Endothelial cell of umbilical vein (primary cell): ENCODE measurements around the gene B9D2. TPM values are rescaled to one million over a fixed set of nuclear protein-coding genes. Genes with fewer than 3 reads are reported as not detected.

Source experiments
- BruUV-seq: library from RNA; stranded (reverse); fragments of 400-500 nt; replicated peaks from 2 replicates; lab custom pipeline; 2021; lab: Mats Ljungman, UMichigan
- CTCF ChIA-PET: fragments of 300-600, 350-600 bp; sonication (Branson Sonifier 250); formaldehyde crosslinking; loops from one replicate; lab custom pipeline; 2021; ENCODE audit warnings: antibody characterized with exemption, inconsistent platforms; lab: Charles Lee
- POLR2A ChIA-PET: fragments of 300-600, 350-600 bp; sonication (Branson Sonifier 250); formaldehyde crosslinking; loops from one replicate; lab custom pipeline; 2021; ENCODE audit warnings: antibody characterized with exemption, inconsistent platforms; lab: Charles Lee
- DNase-seq: peaks from one replicate; pipeline ENCODE4 v3.0.0-alpha.2; 2011; ENCODE audit warnings: low read depth, low spot score
- FAIRE-seq: peaks from 2 replicates; lab custom pipeline; 2011; peaks lifted over from hg19 to GRCh38; lab: Jason Lieb, UNC
- H2AFZ ChIP-seq: 2 replicates; pipeline ENCODE4 v1.6.0; 2012; ENCODE audit warnings: low read depth, low read length, control low read depth, inconsistent platforms
- H3K27ac ChIP-seq: 2 replicates; pipeline ENCODE4 v1.5.1; 2011; ENCODE audit warnings: low read depth, mild to moderate bottlenecking, control low read depth, low read length, moderate library complexity; ENCODE audit not compliant: insufficient read depth
- H3K27me3 ChIP-seq, 2 experiments: 2 replicates each; pipeline versions ENCODE4 v1.6.0 to v1.6.1; 2011; ENCODE audit warnings: low read length in 2 of 2, mixed read lengths in 1 of 2; ENCODE audit not compliant: control insufficient read depth in 2 of 2, insufficient read depth in 2 of 2
- H3K36me3 ChIP-seq, 2 experiments: 2 replicates in 1 of 2; 3 replicates in 1 of 2; pipeline ENCODE4 v1.5.1; 2011; ENCODE audit warnings: low read length in 2 of 2, mild to moderate bottlenecking in 1 of 2, moderate library complexity in 1 of 2; ENCODE audit not compliant: control insufficient read depth in 2 of 2, insufficient read depth in 2 of 2; ENCODE audit errors: extremely low read depth in 1 of 2
- H3K4me1 ChIP-seq: 3 replicates; pipeline ENCODE4 v1.5.1; 2011; ENCODE audit warnings: mild to moderate bottlenecking, low read length; ENCODE audit not compliant: control insufficient read depth, insufficient read depth; ENCODE audit errors: extremely low read depth
- H3K4me2 ChIP-seq: 2 replicates; pipeline ENCODE4 v1.6.1; 2011; ENCODE audit warnings: low read length, control low read depth, mixed read lengths; ENCODE audit not compliant: insufficient read depth
- H3K4me3 ChIP-seq, 3 experiments: fragments of 200-600 bp in 1 of 3; sonication (generic), shearing (Covaris generic) in 1 of 3; replicated peaks in 1 of 3; 2 replicates each; pipeline ENCODE4 v1.5.1; 2011 to 2016; ENCODE audit warnings: control low read depth in 3 of 3, low read length in 3 of 3, mild to moderate bottlenecking in 2 of 3, inconsistent platforms in 1 of 3, low read depth in 1 of 3, moderate library complexity in 1 of 3; ENCODE audit not compliant: insufficient read depth in 1 of 3
- H3K79me2 ChIP-seq: 2 replicates; pipeline ENCODE4 v1.6.0; 2012; ENCODE audit warnings: low read length, inconsistent platforms; ENCODE audit not compliant: control insufficient read depth, insufficient read depth
- H3K9ac ChIP-seq: replicated peaks from 2 replicates; pipeline ENCODE3; 2011; ENCODE audit warnings: low read length, control low read depth; ENCODE audit not compliant: insufficient read depth; ENCODE audit errors: extremely low read depth
- H3K9me1 ChIP-seq: replicated peaks from 3 replicates; pipeline ENCODE4 v1.6.0; 2011; ENCODE audit warnings: mild to moderate bottlenecking, low read length; ENCODE audit not compliant: control insufficient read depth, insufficient read depth; ENCODE audit errors: extremely low read depth
- H3K9me3 ChIP-seq: replicated peaks from 2 replicates; pipeline ENCODE4 v1.5.1; 2012; ENCODE audit warnings: low read length, inconsistent platforms; ENCODE audit not compliant: control insufficient read depth, insufficient read depth
- H4K20me1 ChIP-seq: replicated peaks from 2 replicates; pipeline ENCODE3; 2011; ENCODE audit warnings: mild to moderate bottlenecking, low read length; ENCODE audit not compliant: control insufficient read depth, insufficient read depth; ENCODE audit errors: extremely low read depth
- MAX ChIP-seq: IDR thresholded peaks from 2 replicates; pipeline ENCODE4 v1.6.1; 2011; ENCODE audit not compliant: insufficient read depth, insufficient read length
- MYC ChIP-seq: IDR thresholded peaks from one replicate; pipeline ENCODE4 v1.6.1; 2011; ENCODE audit warnings: mild to moderate bottlenecking, low read depth, low read length
- dilution Hi-C: fragments of 300-500 bp; cut with MboI; formaldehyde crosslinking; loops from one replicate; pipeline ENCODE4 v1.15.0; 2019; ENCODE audit warnings: low sequenced_read_pairs; ENCODE audit not compliant: extremely low pct_ligation_motif_present
- intact Hi-C: fragments of 100-400 bp; cut with micrococcal nuclease; formaldehyde crosslinking; loops from one replicate; pipeline ENCODE4 v1.10.0; 2022
- polyA plus RNA-seq, 4 experiments: library from polyadenylated mRNA; depleted of rRNA in 3 of 4; stranded (reverse) in 3 of 4; unstranded in 1 of 4; fragments of >200 nt; gene quantifications; 2 replicates each; pipeline versions ENCODE4 v1.2.1 to v1.2.3, GENCODE V29; 2011 to 2012; ENCODE audit warnings: missing spikeins in 1 of 4
- total RNA-seq: library from RNA; stranded (reverse); gene quantifications from 2 replicates; pipeline ENCODE4 v1.2.3, GENCODE V29; 2021

The B9D2 gene
- total and polyA plus RNA-seq, 2 donors (not counting 3 experiments of a cell fraction or from before 2014, with no cell fraction given) = 12.2 to 23.9 TPM

- no peaks in the 10 kb centered on the region for H3K27me3 ChIP-seq
- TF ChIP-seq MAX (no peak), MYC (no peak)
- no peak overlapping the region for H3K27ac ChIP-seq
- CTCF ChIA-PET = interaction anchor here (1.2 to 3.2 kb wide), 4 partner anchors 17 to 101 kb away, joined by 3 to 11 read pairs (median 8); no protein-coding TSS in a partner anchor
- H3K9me3 ChIP-seq = no peaks in the 10 kb centered on the region
- H3K4me1 ChIP-seq = peaks cover 35% of the 10 kb centered on the region
- intact Hi-C loops (loop anchor here (5.0 kb wide), 4 partner anchors 83 to 267 kb away; no protein-coding TSS in a partner anchor), dilution Hi-C loops (no loop called here)
- BruUV-seq = no TSS peak
- H2AFZ ChIP-seq = no peak overlapping the region
- no peak overlapping the region for H3K4me3 ChIP-seq
- DNase-seq (no peak), FAIRE-seq (peak; percentile 44)
- H3K36me3 ChIP-seq = peaks cover 31 to 54% of the 10 kb centered on the region in 2 experiments
- H3K9me1 ChIP-seq = no peaks in the 10 kb centered on the region
- H3K4me2 ChIP-seq = no peak overlapping the region
- no peaks in the 10 kb centered on the region for H4K20me1 ChIP-seq
- POLR2A ChIA-PET = no interaction called here
- H3K79me2 ChIP-seq = peaks cover 3% of the 10 kb centered on the region
- H3K9ac ChIP-seq = no peak overlapping the region
These were observed 59.1 kb downstream of the B9D2 start for GRCh38 chr19:41304706-41305483.

Other genes with a start within 250 kb of the B9D2 start
- gene CYP2F1, start 249.7 kb downstream of the B9D2 start, total RNA-seq = not detected in 2 replicates
- not detected in 2 replicates for gene CYP2F1, start 249.7 kb downstream of the B9D2 start, polyA plus RNA-seq
- 1.6 and 4.5 TPM in 2 replicates for gene CYP2S1, start 170.9 kb downstream of the B9D2 start, total RNA-seq
- 0.98 and 1.0 TPM in 2 replicates for gene CYP2S1, start 170.9 kb downstream of the B9D2 start, polyA plus RNA-seq
- 151 and 172 TPM in 2 replicates for gene AXL, start 144.9 kb downstream of the B9D2 start, total RNA-seq
- 86.9 and 89.8 TPM in 2 replicates for gene AXL, start 144.9 kb downstream of the B9D2 start, polyA plus RNA-seq
- 261 TPM in 2 replicates for gene HNRNPUL1, start 99.8 kb downstream of the B9D2 start, total RNA-seq
- gene HNRNPUL1, start 99.8 kb downstream of the B9D2 start, polyA plus RNA-seq = 80.5 and 83.2 TPM in 2 replicates
- 24.2 and 27.2 TPM in 2 replicates for gene CCDC97, start 54.0 kb downstream of the B9D2 start, total RNA-seq
- 19.7 and 20.7 TPM in 2 replicates for gene CCDC97, start 54.0 kb downstream of the B9D2 start, polyA plus RNA-seq
- 250 and 294 TPM in 2 replicates for gene TGFB1, start 10.2 kb downstream of the B9D2 start, total RNA-seq
- 57.7 and 64.4 TPM in 2 replicates for gene TGFB1, start 10.2 kb downstream of the B9D2 start, polyA plus RNA-seq
- gene TMEM91, start 12.4 kb upstream of the B9D2 start, total RNA-seq = 13.2 and 15.8 TPM in 2 replicates
- gene TMEM91, start 12.4 kb upstream of the B9D2 start, polyA plus RNA-seq = 9.0 and 12.0 TPM in 2 replicates
- 13.8 and 14.0 TPM in 2 replicates for gene EXOSC5, start 33.2 kb upstream of the B9D2 start, total RNA-seq
- 20.9 and 24.0 TPM in 2 replicates for gene EXOSC5, start 33.2 kb upstream of the B9D2 start, polyA plus RNA-seq
- gene BCKDHA, start 33.7 kb upstream of the B9D2 start, total RNA-seq = 12.9 and 16.5 TPM in 2 replicates
- 50.4 and 63.6 TPM in 2 replicates for gene BCKDHA, start 33.7 kb upstream of the B9D2 start, polyA plus RNA-seq
- 6.5 and 7.6 TPM in 2 replicates for gene B3GNT8, start 63.2 kb upstream of the B9D2 start, total RNA-seq
- 3.6 and 4.1 TPM in 2 replicates for gene B3GNT8, start 63.2 kb upstream of the B9D2 start, polyA plus RNA-seq
- 63.2 and 65.4 TPM in 2 replicates for gene DMAC2, start 75.8 kb upstream of the B9D2 start, total RNA-seq
- gene DMAC2, start 75.8 kb upstream of the B9D2 start, polyA plus RNA-seq = 124 and 137 TPM in 2 replicates
- gene ERICH4, start 79.0 kb upstream of the B9D2 start, total RNA-seq = not detected in 2 replicates
- gene ERICH4, start 79.0 kb upstream of the B9D2 start, polyA plus RNA-seq = not detected in 2 replicates
- 1.7 and 2.7 TPM in 2 replicates for gene CEACAM21, start 212.0 kb upstream of the B9D2 start, total RNA-seq
- gene CEACAM21, start 212.0 kb upstream of the B9D2 start, polyA plus RNA-seq = 0.81 and 1.3 TPM in 2 replicates